22Rv1 (cell line): ENCODE results near the gene CD52.

ENCODE experiments used
- H3K27ac ChIP-seq: fragments of 450-650 bp; 2 replicates; pipeline ENCODE4 v1.5.1; 2017
- ZFX ChIP-seq: fragments of 450-650 bp; IDR thresholded peaks from 2 replicates; pipeline ENCODE4 v1.6.1; 2017; ENCODE audit warnings: antibody characterized with exemption, borderline replicate concordance
- TF ChIP-seq, protein P1 (sequence below): fragments of 450-650 bp; IDR thresholded peaks from 2 replicates; pipeline ENCODE4 v1.5.1; 2017; ENCODE audit warnings: mild to moderate bottlenecking

The CD52 gene

GRCh38 chr1:26335774-26336476 is 18.2 kb downstream of the CD52 start:
- TF ChIP-seq ZFX = no peak
- TF ChIP-seq, protein P1, sequence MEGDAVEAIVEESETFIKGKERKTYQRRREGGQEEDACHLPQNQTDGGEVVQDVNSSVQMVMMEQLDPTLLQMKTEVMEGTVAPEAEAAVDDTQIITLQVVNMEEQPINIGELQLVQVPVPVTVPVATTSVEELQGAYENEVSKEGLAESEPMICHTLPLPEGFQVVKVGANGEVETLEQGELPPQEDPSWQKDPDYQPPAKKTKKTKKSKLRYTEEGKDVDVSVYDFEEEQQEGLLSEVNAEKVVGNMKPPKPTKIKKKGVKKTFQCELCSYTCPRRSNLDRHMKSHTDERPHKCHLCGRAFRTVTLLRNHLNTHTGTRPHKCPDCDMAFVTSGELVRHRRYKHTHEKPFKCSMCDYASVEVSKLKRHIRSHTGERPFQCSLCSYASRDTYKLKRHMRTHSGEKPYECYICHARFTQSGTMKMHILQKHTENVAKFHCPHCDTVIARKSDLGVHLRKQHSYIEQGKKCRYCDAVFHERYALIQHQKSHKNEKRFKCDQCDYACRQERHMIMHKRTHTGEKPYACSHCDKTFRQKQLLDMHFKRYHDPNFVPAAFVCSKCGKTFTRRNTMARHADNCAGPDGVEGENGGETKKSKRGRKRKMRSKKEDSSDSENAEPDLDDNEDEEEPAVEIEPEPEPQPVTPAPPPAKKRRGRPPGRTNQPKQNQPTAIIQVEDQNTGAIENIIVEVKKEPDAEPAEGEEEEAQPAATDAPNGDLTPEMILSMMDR = no peak
- peak overlapping the region; percentile 48 for H3K27ac ChIP-seq

DNA sequence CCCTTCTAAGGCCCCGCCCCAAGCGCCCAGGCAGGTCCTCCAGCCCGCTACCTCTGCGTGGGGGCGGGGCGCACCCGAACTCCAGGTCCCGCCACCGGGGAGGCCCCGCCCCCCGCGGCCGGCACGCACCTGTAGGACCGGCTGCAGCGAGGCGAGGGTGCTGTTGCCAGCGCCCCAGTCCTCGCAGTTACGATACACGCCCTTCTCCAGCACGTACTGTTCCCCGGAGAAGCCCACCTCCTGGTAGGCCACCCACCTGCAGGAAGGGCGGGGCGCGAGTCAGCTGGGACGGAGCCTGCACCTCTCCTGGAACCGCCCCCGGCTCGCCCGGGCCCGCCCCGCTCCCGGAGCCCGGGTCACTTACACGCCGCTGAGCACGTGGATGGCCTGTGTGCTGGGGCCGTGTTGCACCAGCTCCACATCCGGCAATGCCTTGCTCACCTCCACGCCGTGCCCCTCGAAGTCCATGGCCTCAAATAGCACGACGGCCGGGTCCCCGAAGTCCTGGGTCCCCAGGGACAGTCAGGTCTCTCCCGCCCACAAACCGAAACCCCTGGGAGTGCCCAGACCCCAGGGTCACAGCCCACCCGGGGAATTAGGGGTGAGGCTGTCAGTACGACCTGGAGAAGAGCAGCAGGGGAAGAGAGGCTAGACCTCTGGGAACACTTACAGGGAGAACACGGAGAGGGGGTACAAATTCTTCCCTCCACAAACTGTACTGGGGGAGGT is 18.9 kb downstream of the CD52 start:
- H3K27ac ChIP-seq = peak overlapping the region; percentile 48
- TF ChIP-seq, protein P1 = no peak
- no peak for TF ChIP-seq ZFX

- TF ChIP-seq, protein P1 = no peak
- TF ChIP-seq ZFX = no peak
Measured at GRCh38 chr1:26337206-26337535, 19.4 kb downstream of the CD52 start.

DNA sequence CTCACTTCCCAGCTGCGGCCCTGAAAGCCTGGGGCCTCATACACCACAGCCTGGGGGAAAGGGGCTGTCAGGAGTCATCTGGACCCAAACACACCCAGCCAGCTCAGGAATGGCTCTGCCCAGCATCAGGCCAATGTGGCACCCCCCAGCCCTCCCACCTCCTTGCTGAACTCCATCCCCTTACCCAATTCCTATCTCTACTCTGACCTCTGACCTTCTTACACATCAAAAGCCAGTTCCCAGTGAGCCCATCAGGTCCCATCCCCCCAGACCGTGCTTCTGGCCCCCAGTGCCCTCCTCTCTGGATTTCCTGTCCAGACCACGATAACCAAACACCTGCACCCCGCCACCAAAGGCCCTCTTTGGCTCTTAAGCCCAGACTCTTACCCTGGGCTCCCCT is 19.9 kb downstream of the CD52 start:
- TF ChIP-seq, protein P1 = no peak
- no peak for TF ChIP-seq ZFX
- H3K27ac ChIP-seq = no peak overlapping the region

More at GRCh38 chr1:26337206-26337535, 19.4 kb downstream of the CD52 start:
- H3K27ac ChIP-seq = peak overlapping the region; percentile 48; the same call in 1 of the 2 replicates

DNA sequence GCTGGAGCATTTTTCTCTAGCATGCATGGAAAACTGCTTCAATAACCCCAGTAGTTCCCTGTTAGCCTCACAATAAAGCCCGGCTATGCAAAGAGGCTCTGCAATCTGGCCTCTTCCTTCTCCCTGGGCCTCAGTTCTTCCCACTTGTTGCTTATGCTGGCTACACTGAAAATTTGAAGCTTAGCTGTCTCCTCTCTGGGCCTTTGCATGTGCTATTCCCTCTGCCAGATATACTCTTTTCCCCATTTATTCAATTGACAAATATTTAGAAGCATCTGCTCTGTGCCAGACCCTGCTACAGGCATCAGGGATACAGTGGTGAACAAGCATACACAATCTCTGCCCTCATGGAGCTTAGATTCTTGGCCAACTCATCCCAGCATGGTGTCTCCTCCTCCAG is 20.9 kb downstream of the CD52 start:
- H3K27ac ChIP-seq = no peak overlapping the region
- TF ChIP-seq, protein P1 = no peak
- no peak for TF ChIP-seq ZFX

GRCh38 chr1:26340047-26340481 is 22.3 kb downstream of the CD52 start:
- no peak for TF ChIP-seq ZFX
- TF ChIP-seq, protein P1 = no peak
- H3K27ac ChIP-seq = no peak overlapping the region
